GM23338 (cell line): ENCODE results near the gene CEBPE. TPM values are rescaled to one million over a fixed set of nuclear protein-coding genes. Genes with fewer than 3 reads are reported as not detected.
A peak's percentile ranks its signal among the peaks of the same experiment; 100 is the strongest.

Experiments used
- ATAC-seq: fragments of 200-7000 bp; cut with Tn5 transposase; 3 replicates; pipeline ENCODE4 v1.9.1; 2020
- DNase-seq: peaks from one replicate; pipeline ENCODE4 v3.0.0-alpha.2; 2015; ENCODE audit warnings: low spot score
- H2AFZ ChIP-seq: fragments of 200-600 bp; sonication (generic); 2 replicates; pipeline ENCODE4 v1.8.0; 2016; ENCODE audit warnings: antibody characterized with exemption, mild to moderate bottlenecking, moderate library complexity
- H3F3A ChIP-seq: fragments of 200-600 bp; sonication (generic); replicated peaks from 2 replicates; pipeline ENCODE4 v1.8.0; 2017; ENCODE audit warnings: antibody characterized with exemption, mixed run types, low read depth
- H3K27ac ChIP-seq: fragments of 200-600 bp; sonication (generic); 2 replicates; pipeline ENCODE4 v1.6.1; 2016; ENCODE audit warnings: low read depth
- H3K27me3 ChIP-seq: fragments of 200-600 bp; sonication (generic); 2 replicates; pipeline ENCODE4 v1.8.0; 2016; ENCODE audit warnings: mild to moderate bottlenecking, mixed run types, moderate library complexity; ENCODE audit not compliant: insufficient read depth
- H3K36me3 ChIP-seq: fragments of 200-600 bp; sonication (generic); 2 replicates; pipeline ENCODE4 v1.8.0; 2016; ENCODE audit warnings: mild to moderate bottlenecking; ENCODE audit not compliant: insufficient read depth
- H3K4me1 ChIP-seq: fragments of 200-600 bp; sonication (generic); 2 replicates; pipeline ENCODE4 v1.8.0; 2016; ENCODE audit warnings: mild to moderate bottlenecking, moderate library complexity; ENCODE audit not compliant: insufficient read depth
- H3K4me2 ChIP-seq: fragments of 200-600 bp; sonication (generic); 2 replicates; pipeline ENCODE4 v1.7.1; 2017; ENCODE audit warnings: mixed run types
- H3K4me3 ChIP-seq: fragments of 200-600 bp; sonication (generic); 2 replicates; pipeline ENCODE4 v1.6.1; 2016; ENCODE audit warnings: mixed run types
- H3K79me2 ChIP-seq: fragments of 200-600 bp; sonication (generic); replicated peaks from 2 replicates; pipeline ENCODE4 v1.8.0; 2017; ENCODE audit warnings: mild to moderate bottlenecking; ENCODE audit not compliant: insufficient read depth
- H3K9me2 ChIP-seq: fragments of 200-600 bp; sonication (generic); 2 replicates; pipeline ENCODE4 v1.8.0; 2017; ENCODE audit not compliant: insufficient read depth
- H4K20me1 ChIP-seq: fragments of 200-600 bp; sonication (generic); replicated peaks from 2 replicates; pipeline ENCODE4 v1.8.0; 2017; ENCODE audit warnings: mild to moderate bottlenecking; ENCODE audit not compliant: insufficient read depth
- H3K27ac Mint-ChIP-seq: 2 replicates; pipeline ENCODE4 v1.8.0; 2020; ENCODE audit warnings: inconsistent platforms, mild to moderate bottlenecking, moderate library complexity, mixed read lengths
- H3K27me3 Mint-ChIP-seq: 3 replicates; pipeline ENCODE4 v1.8.0; 2022; ENCODE audit warnings: low read depth, mild to moderate bottlenecking, moderate library complexity, mixed read lengths, inconsistent platforms; ENCODE audit not compliant: insufficient read depth, poor library complexity
- H3K36me3 Mint-ChIP-seq: 3 replicates; pipeline ENCODE4 v1.8.0; 2021; ENCODE audit warnings: low read depth, mild to moderate bottlenecking, inconsistent platforms, moderate library complexity, mixed read lengths
- H3K4me1 Mint-ChIP-seq: 3 replicates; pipeline ENCODE4 v1.8.0; 2020; ENCODE audit warnings: mild to moderate bottlenecking, inconsistent platforms, mixed read lengths
- H3K4me3 Mint-ChIP-seq: 3 replicates; pipeline ENCODE4 v1.8.0; 2021; ENCODE audit warnings: moderate library complexity, mild to moderate bottlenecking, inconsistent platforms, mixed read lengths
- H3K9me3 Mint-ChIP-seq: 3 replicates; pipeline ENCODE4 v1.8.0; 2020; ENCODE audit warnings: moderate library complexity, mild to moderate bottlenecking, inconsistent platforms, mixed read lengths
- CREB1 ChIP-seq: fragments of 250-450 bp; sonication (Bioruptor Pico); IDR thresholded peaks from 2 replicates; pipeline ENCODE4 v1.5.0; 2020; ENCODE audit warnings: low read depth, mild to moderate bottlenecking, moderate library complexity
- EZH2 ChIP-seq: fragments of 200-600 bp; sonication (generic); IDR thresholded peaks from one replicate; pipeline ENCODE4 v1.8.0; 2017; ENCODE audit warnings: antibody characterized with exemption, mild to moderate bottlenecking, low read depth; ENCODE audit not compliant: unreplicated experiment
- EZH2phosphoT487 ChIP-seq: fragments of 200-600 bp; sonication (generic); IDR thresholded peaks from one replicate; pipeline ENCODE4 v1.8.1; 2018; ENCODE audit warnings: antibody characterized with exemption; ENCODE audit not compliant: unreplicated experiment
- JUNB ChIP-seq: IDR thresholded peaks from one replicate; pipeline ENCODE4 v1.6.1; 2016; ENCODE audit warnings: antibody characterized with exemption; ENCODE audit not compliant: unreplicated experiment
- POLR2AphosphoS5 ChIP-seq: IDR thresholded peaks from 2 replicates; pipeline ENCODE4 v1.6.1; 2016; ENCODE audit warnings: antibody characterized with exemption, low read depth
- REST ChIP-seq: IDR thresholded peaks from one replicate; pipeline ENCODE4 v1.6.1; 2018; ENCODE audit warnings: antibody characterized with exemption; ENCODE audit not compliant: unreplicated experiment
- polyA plus RNA-seq: library from polyadenylated mRNA; unstranded; fragments of >200 nt; fragmentation: Nextera tagmentation; extraction: Ambion mirVana; gene quantifications from 2 replicates; pipeline ENCODE4 v1.2.1, GENCODE V29; 2016
- total RNA-seq: library from RNA; depleted of rRNA; stranded (reverse); fragments of >200 nt; shearing (Covaris generic); gene quantifications from 2 replicates; pipeline ENCODE4 v1.2.3, GENCODE V29; 2014

The CEBPE gene
- total and polyA plus RNA-seq, 2 experiments from 2014 or later = not detected

- Histone ChIP-seq H3K27me3 (no peaks in the 10 kb centered on the region), H3K9me2 (0 out of 2 replicates have a peak, but pooled peaks cover 4% of the 10 kb centered on the region), H3K79me2 (no peaks in the 10 kb centered on the region), H3K36me3 (no peaks in the 10 kb centered on the region), H4K20me1 (no peaks in the 10 kb centered on the region; the same call in 1 of the 2 replicates), H3F3A (no peaks in the 10 kb centered on the region), H3K27ac (no peak within 1 kb of the TSS), H3K4me2 (peak within 1 kb of the TSS; percentile 29), H3K4me3 (no peak within 1 kb of the TSS), H2AFZ (peak within 1 kb of the TSS; percentile 80), H3K4me1 (peaks cover 12% of the 10 kb centered on the region)
- DNase-seq = no peak
- Mint-ChIP-seq H3K27me3 (peaks cover 15% of the 10 kb centered on the region), H3K27ac (no peak within 1 kb of the TSS), H3K36me3 (peaks cover 4% of the 10 kb centered on the region; the same call in 1 of the 3 replicates), H3K4me1 (peaks cover 30% of the 10 kb centered on the region), H3K4me3 (peak within 1 kb of the TSS; percentile 19; the same call in 1 of the 3 replicates), H3K9me3 (peaks cover 5% of the 10 kb centered on the region; the same call in 2 of the 3 replicates)
- ATAC-seq = peak; percentile 57
- no peak for TF ChIP-seq EZH2phosphoT487
- TF ChIP-seq REST = no peak
These were observed 14.3 kb downstream of the CEBPE start, which contains the start of gene CIROP for GRCh38 chr14:23104591-23105347. Gene CIROP, minus strand, starts transcription at chr14:23104989. Its CDS starts 69 bp downstream, at chr14:23104920.

- no peak overlapping the region for H3K27ac ChIP-seq
- H2AFZ ChIP-seq = peak overlapping the region; percentile 80; the same call in 1 of the 2 replicates
- H3K4me1 ChIP-seq = peaks cover 12% of the 10 kb centered on the region
- no peaks in the 10 kb centered on the region for H3K36me3 ChIP-seq
- 0 out of 2 replicates have a peak, but pooled peaks cover 4% of the 10 kb centered on the region for H3K9me2 ChIP-seq
- H3K4me3 ChIP-seq = no peak overlapping the region
- H4K20me1 ChIP-seq = peaks cover under 1% of the 10 kb centered on the region; the same call in 1 of the 2 replicates
- peaks cover 5% of the 10 kb centered on the region; the same call in 2 of the 3 replicates for H3K9me3 Mint-ChIP-seq
- H3K27ac Mint-ChIP-seq = no peak overlapping the region
- no peak overlapping the region; the same call in 2 of the 3 replicates for H3K4me3 Mint-ChIP-seq
- no peaks in the 10 kb centered on the region for H3F3A ChIP-seq
- H3K4me1 Mint-ChIP-seq = peaks cover 31% of the 10 kb centered on the region
- DNase-seq = no peak
- H3K27me3 Mint-ChIP-seq = peaks cover 17% of the 10 kb centered on the region
- H3K27me3 ChIP-seq = no peaks in the 10 kb centered on the region
- H3K79me2 ChIP-seq = no peaks in the 10 kb centered on the region
- peaks cover 5% of the 10 kb centered on the region; the same call in 2 of the 3 replicates for H3K36me3 Mint-ChIP-seq
- ATAC-seq = no peak
- H3K4me2 ChIP-seq = peak overlapping the region; percentile 29; the same call in 1 of the 2 replicates
- no peak for TF ChIP-seq JUNB
- no peak for TF ChIP-seq EZH2
- no peak for TF ChIP-seq REST
- no peak for TF ChIP-seq POLR2AphosphoS5
- TF ChIP-seq CREB1 (CRISPR knock-in tag) = no peak
These were observed 14.9 kb downstream of the CEBPE start for GRCh38 chr14:23104070-23104590.
